ENCODE data around the gene CRYBB1. TPM values are rescaled to one million over a fixed set of nuclear protein-coding genes. Genes with fewer than 3 reads are reported as not detected.

The CRYBB1 gene
- total and polyA plus RNA-seq, 2 of the 13 experiments (the other 11 are each of a cell fraction or from before 2014, with no cell fraction given) = not detected

GRCh38 chr22:26620197-26620596, 2.4 kb upstream of the CRYBB1 start:
- no peaks in the 10 kb centered on the region for H4K20me1 ChIP-seq (ENCODE audit: insufficient read depth, low read length)
- H3K9me3 ChIP-seq (ENCODE audit: low read length) = no peaks in the 10 kb centered on the region
- H3K4me2 ChIP-seq (ENCODE audit: low read depth, low read length) = no peak overlapping the region
- H3K4me3 ChIP-seq (replicated peaks in 1 of 3; ENCODE audit: insufficient read depth in 1 of 3, low read depth in 2 of 3, low read length in 3 of 3) = no peak overlapping the region
- POLR2A ChIA-PET = no interaction called here
- ATAC-seq = no peak
- H3K36me3 ChIP-seq (replicated peaks in 1 of 2; ENCODE audit: control insufficient read depth in 1 of 2, insufficient read depth in 2 of 2, low read length in 2 of 2) = no peaks in the 10 kb centered on the region
- H3K9ac ChIP-seq (ENCODE audit: insufficient read depth, low read depth, low read length) = no peak overlapping the region
- WGBS (ENCODE audit: low lambda C conversion rate) = 27% methylated on average over 2 of the region's 2 CpGs
- intact Hi-C loops (cut with micrococcal nuclease; ENCODE audit: unreplicated experiment) (no loop called here), in situ Hi-C loops (cut with HindIII; ENCODE audit: extremely low pct_ligation_motif_present, low pct_unique_long_range_greater_than_20kb) (no loop called here)
- CTCF ChIA-PET (ENCODE audit: low intra/inter-chr PET ratio, low total read pairs) = no interaction called here
- H3K4me1 ChIP-seq (ENCODE audit: insufficient read depth, low read length) = no peaks in the 10 kb centered on the region
- no peak overlapping the region for H3K27ac ChIP-seq (ENCODE audit: extremely low read length, insufficient read depth, low read length)
- no TSS peak for BruUV-seq (replicated peaks)
- FAIRE-seq = no peak
- H3K27me3 ChIP-seq (ENCODE audit: control insufficient read depth in 1 of 2, insufficient read depth in 2 of 2, low read length in 2 of 2) = peaks cover 2 to 23% of the 10 kb centered on the region in 2 experiments; a peak in 2 of 5 replicates
- H3K79me2 ChIP-seq (ENCODE audit: insufficient read depth, low read length) = no peaks in the 10 kb centered on the region
- H2AFZ ChIP-seq (ENCODE audit: low read length) = no peak overlapping the region
- TF ChIP-seq ZC3H4 (CRISPR knock-in tag; IDR thresholded peaks at IDR 0.05; ENCODE audit: borderline replicate concordance) (no peak), NPAS2 (CRISPR knock-in tag; IDR thresholded peaks at IDR 0.05; ENCODE audit: borderline replicate concordance) (no peak), ZNF629 (CRISPR knock-in tag; conservative IDR thresholded peaks at IDR 0.05) (peak; percentile 72)
- TF ChIP-seq, protein P1, sequence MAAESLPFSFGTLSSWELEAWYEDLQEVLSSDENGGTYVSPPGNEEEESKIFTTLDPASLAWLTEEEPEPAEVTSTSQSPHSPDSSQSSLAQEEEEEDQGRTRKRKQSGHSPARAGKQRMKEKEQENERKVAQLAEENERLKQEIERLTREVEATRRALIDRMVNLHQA (CRISPR knock-in tag; IDR thresholded peaks at IDR 0.05) = no peak
- no peak for DNase-seq (ENCODE audit: low spot score)

DNA sequence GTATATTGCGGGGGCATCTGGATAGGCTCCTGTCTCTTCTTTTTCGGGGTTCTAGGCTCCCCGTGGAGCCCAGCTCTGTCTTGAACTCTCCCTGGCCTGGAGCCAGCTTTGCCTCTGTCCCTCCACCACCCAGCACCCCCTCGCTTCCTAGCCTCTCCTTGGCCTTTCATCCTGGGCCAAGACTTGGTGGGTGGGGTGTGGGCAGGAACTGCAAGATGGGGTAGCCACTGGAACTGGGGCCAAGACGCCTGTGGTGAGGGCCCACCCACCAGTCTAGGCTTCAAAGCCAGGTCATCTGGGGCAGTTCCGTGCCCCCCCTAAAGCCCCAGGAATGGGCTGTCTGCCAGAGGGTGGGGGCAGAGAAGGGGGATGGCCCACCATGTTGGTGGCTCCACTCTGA, 1.7 kb upstream of the CRYBB1 start:
- Histone ChIP-seq H3K4me2 (ENCODE audit: low read depth, low read length) (no peak overlapping the region), H3K4me1 (ENCODE audit: insufficient read depth, low read length) (no peaks in the 10 kb centered on the region), H3K9ac (ENCODE audit: insufficient read depth, low read depth, low read length) (no peak overlapping the region), H3K79me2 (ENCODE audit: insufficient read depth, low read length) (no peaks in the 10 kb centered on the region), H3K27me3 (ENCODE audit: control insufficient read depth in 1 of 2, insufficient read depth in 2 of 2, low read length in 2 of 2) (peaks cover 2 to 21% of the 10 kb centered on the region in 2 experiments; a peak in 2 of 5 replicates), H3K27ac (ENCODE audit: extremely low read length, insufficient read depth, low read length) (no peak overlapping the region), H4K20me1 (ENCODE audit: insufficient read depth, low read length) (no peaks in the 10 kb centered on the region), H3K4me3 (replicated peaks in 1 of 3; ENCODE audit: insufficient read depth in 1 of 3, low read depth in 2 of 3, low read length in 3 of 3) (no peak overlapping the region), H3K9me3 (ENCODE audit: low read length) (no peaks in the 10 kb centered on the region), H2AFZ (ENCODE audit: low read length) (no peak overlapping the region), H3K36me3 (replicated peaks in 1 of 2; ENCODE audit: control insufficient read depth in 1 of 2, insufficient read depth in 2 of 2, low read length in 2 of 2) (no peaks in the 10 kb centered on the region)
- POLR2A ChIA-PET = no interaction called here
- in situ Hi-C loops (cut with HindIII; ENCODE audit: extremely low pct_ligation_motif_present, low pct_unique_long_range_greater_than_20kb) = no loop called here
- DNase-seq (ENCODE audit: low spot score) = no peak
- BruUV-seq (replicated peaks) = no TSS peak
- CTCF ChIA-PET (ENCODE audit: low intra/inter-chr PET ratio, low total read pairs) = no interaction called here
- TF ChIP-seq RARG (CRISPR knock-in tag; IDR thresholded peaks at IDR 0.05; ENCODE audit: low read depth) = no peak
- 31% methylated on average over 4 of the region's 6 CpGs for WGBS (ENCODE audit: low lambda C conversion rate)
- FAIRE-seq = no peak
- intact Hi-C loops (cut with micrococcal nuclease; ENCODE audit: unreplicated experiment) = no loop called here
- no peak for ATAC-seq
